ENCODE measurements around the gene HTATSF1. TPM values are rescaled to one million over a fixed set of nuclear protein-coding genes. Genes with fewer than 3 reads are reported as not detected.

The HTATSF1 gene
- total and polyA plus RNA-seq, 12 donors = 36.7 to 77.8 (median 62.1) TPM

DNA sequence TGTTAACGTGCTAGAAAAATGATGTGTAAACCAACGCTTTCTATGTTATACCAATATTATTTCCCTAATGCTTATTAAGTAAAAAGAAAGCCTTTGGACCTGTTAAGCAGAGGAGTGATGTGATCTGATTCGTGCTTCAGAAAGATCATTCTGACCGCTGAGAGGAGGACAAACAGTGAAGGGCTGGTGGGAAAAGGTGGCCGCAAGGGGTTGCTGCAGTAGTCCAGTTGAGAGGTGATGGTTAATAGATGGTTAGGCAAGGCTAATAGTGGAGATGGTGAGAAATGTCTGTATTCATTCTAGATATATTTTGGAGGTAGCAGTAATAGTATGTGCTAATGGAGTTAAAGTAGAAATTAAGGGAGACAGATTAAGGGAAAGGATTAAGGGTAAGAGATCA is 21.7 kb downstream of the HTATSF1 start:
- ATAC-seq (no peak), DNase-seq (no peak)
- intact Hi-C loops (cut with DNase I) = no loop called here
- Histone ChIP-seq H3K4me1 (no peaks in the 10 kb centered on the region), H3K9me3 (no peaks in the 10 kb centered on the region), H3K4me3 (no peak overlapping the region), H3K27me3 (peaks cover 0 to 3% (median 0%) of the 10 kb centered on the region in 7 donors), H3K27ac (no peak overlapping the region), H3K36me3 (no peaks in the 10 kb centered on the region)
- WGBS, 2 donors = 82 to 84% methylated on average over 5 of the region's 5 CpGs
- TF ChIP-seq, protein P1, sequence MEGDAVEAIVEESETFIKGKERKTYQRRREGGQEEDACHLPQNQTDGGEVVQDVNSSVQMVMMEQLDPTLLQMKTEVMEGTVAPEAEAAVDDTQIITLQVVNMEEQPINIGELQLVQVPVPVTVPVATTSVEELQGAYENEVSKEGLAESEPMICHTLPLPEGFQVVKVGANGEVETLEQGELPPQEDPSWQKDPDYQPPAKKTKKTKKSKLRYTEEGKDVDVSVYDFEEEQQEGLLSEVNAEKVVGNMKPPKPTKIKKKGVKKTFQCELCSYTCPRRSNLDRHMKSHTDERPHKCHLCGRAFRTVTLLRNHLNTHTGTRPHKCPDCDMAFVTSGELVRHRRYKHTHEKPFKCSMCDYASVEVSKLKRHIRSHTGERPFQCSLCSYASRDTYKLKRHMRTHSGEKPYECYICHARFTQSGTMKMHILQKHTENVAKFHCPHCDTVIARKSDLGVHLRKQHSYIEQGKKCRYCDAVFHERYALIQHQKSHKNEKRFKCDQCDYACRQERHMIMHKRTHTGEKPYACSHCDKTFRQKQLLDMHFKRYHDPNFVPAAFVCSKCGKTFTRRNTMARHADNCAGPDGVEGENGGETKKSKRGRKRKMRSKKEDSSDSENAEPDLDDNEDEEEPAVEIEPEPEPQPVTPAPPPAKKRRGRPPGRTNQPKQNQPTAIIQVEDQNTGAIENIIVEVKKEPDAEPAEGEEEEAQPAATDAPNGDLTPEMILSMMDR (IDR thresholded peaks at IDR 0.05) = no peak

DNA sequence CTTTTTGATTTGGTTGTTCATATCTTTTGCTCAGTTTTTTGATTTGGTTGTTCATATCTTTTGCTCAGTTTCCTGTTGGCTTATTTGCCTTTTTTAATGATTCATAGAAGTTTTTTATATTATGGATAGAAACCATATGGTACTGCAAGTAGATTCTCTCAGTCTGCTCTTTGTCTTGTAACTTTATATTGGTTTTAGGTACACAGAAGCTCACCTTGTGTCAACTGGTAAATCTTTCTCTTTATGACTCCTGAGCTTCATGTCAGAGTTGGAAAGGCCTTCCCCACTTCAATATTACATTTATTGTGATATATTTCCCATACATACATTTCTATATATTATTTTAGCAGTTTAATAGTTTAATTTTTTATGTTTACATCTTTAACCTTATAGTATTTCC is 26.4 kb downstream of the HTATSF1 start:
- DNase-seq (no peak), ATAC-seq (no peak)
- Histone ChIP-seq H3K9me3 (no peaks in the 10 kb centered on the region), H3K4me1 (peaks cover 0 to 13% (median 7%) of the 10 kb centered on the region in 9 donors), H3K36me3 (no peaks in the 10 kb centered on the region), H3K4me3 (no peak overlapping the region), H3K27me3 (peaks cover 0 to 4% (median 0%) of the 10 kb centered on the region in 7 donors), H3K27ac (no peak overlapping the region)
- intact Hi-C loops (cut with DNase I) = no loop called here
- TF ChIP-seq, protein P1 (IDR thresholded peaks at IDR 0.05) = no peak

DNA sequence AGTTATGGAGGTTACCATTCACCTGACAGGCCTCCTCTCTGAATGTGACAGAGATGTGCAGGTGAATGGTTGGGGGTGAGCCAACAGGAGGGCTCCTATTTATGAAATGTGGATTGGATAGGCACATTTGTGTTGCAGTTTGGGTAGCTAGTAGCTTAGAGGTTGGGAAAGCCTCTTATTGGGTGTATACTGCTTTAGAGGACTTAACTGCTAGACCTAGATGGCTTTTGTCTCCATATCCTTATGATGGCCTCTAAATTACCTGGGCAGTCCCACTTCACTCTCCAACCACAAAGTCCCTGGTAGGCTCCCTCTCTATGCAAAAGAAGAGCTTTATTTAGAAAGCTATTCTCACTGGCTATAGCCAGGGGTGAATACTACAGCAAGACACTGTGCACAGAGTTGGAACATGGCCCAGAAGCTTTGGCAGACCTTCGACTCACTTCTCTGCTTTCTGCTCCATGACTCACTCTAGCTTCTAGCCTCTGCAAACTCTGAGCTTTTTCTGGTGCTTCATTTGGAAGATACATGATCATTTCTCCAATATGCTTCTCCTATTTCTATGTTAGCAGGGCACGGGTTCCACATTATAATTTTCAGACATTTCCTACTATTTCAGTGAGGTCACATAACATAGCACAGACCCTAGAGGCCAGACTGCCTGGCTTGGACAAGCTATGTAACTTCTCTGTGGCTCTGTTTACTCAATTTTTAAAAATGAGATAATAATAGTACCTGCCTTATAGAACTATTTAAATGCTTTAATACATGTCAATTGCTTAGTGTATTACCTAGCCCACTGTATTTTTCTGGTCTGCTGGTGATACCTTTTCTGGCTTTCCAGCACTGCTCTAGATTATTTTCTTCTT is 28.6 kb downstream of the HTATSF1 start:
- TF ChIP-seq, protein P1 (IDR thresholded peaks at IDR 0.05) = no peak
- no peaks in the 10 kb centered on the region for H3K36me3 ChIP-seq
- peaks cover 0 to 4% (median 0%) of the 10 kb centered on the region in 7 donors for H3K27me3 ChIP-seq
- H3K27ac ChIP-seq = peak overlapping the region in 9 of 10 donors; percentile 1 to 85 (median 73)
- intact Hi-C loops (cut with DNase I) = loop anchor here in 2 of 10 donors (2.0 kb wide), 1 partner anchor 51 kb away; no protein-coding TSS in a partner anchor
- peaks cover 0 to 13% (median 7%) of the 10 kb centered on the region in 9 donors for H3K4me1 ChIP-seq
- DNase-seq (peak; percentile 49 to 75), ATAC-seq (peak; percentile 92 to 99 (median 98))
- no peaks in the 10 kb centered on the region for H3K9me3 ChIP-seq
- 13 to 22% methylated on average over 2 of the region's 2 CpGs for WGBS, 2 donors
- no peak overlapping the region for H3K4me3 ChIP-seq

DNA sequence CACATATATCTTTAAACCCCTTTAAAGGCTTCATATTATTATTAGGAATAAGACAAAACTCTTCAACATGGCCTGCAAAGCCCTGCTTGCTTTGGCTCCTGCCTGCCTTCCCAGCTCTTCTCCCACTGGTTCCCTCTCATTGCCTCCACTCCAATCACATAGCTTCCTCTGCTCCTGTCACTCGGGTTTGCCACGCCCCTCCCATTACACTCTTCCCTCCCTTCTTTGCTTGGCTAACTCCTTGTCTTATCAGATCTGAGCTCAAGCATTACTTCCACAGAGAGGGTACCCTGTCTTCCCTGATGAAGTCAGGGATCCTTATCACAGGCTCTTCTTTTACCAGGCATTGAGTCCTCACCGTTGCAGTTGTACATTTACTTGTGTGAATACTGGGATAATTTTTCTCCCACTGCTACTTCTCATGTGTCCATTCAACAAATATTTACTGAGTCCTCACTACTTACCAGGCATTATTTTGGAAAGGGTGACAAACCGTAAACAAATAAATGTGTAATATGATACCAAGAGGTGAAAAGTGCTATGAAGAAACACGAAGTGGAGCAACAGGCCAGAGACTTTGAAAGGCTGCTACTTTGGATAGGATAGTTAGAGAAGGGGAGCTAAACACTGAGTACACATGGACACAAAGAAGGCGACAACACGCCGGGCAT is 31.4 kb downstream of the HTATSF1 start:
- no peak for DNase-seq
- Histone ChIP-seq H3K27ac (no peak overlapping the region), H3K4me1 (peaks cover 0 to 13% (median 7%) of the 10 kb centered on the region in 9 donors), H3K27me3 (peaks cover 0 to 6% (median 0%) of the 10 kb centered on the region in 7 donors), H3K4me3 (no peak overlapping the region), H3K9me3 (no peaks in the 10 kb centered on the region), H3K36me3 (no peaks in the 10 kb centered on the region)
- ATAC-seq = no peak
- TF ChIP-seq, protein P1 (IDR thresholded peaks at IDR 0.05) = no peak
- intact Hi-C loops (cut with DNase I) = no loop called here
- 83% methylated on average over 8 of the region's 8 CpGs for WGBS, 2 donors

Measured in heart right ventricle (tissue), 16 donors.